OCI-LY7 (cell line): ENCODE data around the gene EIPR1.

Experiments
- CTCF ChIP-seq: fragments of 200-600 bp; sonication (generic); conservative IDR thresholded peaks from 2 replicates; pipeline ENCODE4 v1.5.1; 2014; ENCODE audit warnings: mild to moderate bottlenecking, antibody characterized with exemption, low read length, moderate library complexity, mixed read lengths
- EZH2phosphoT487 ChIP-seq: fragments of 200-600 bp; sonication (generic); IDR thresholded peaks from 2 replicates; pipeline ENCODE4 v1.6.1; 2018; ENCODE audit warnings: low read depth, borderline replicate concordance, mild to moderate bottlenecking, mixed run types, antibody characterized with exemption, low read length, moderate library complexity, mixed read lengths

GRCh38 chr2:3264010-3264744, 113.4 kb downstream of the EIPR1 start:
- TF ChIP-seq CTCF (no peak), EZH2phosphoT487 (no peak)
